HL-60 (cell line): ENCODE data around the gene PLEKHJ1.

Source experiments
- DNase-seq, 2 experiments: peaks; one replicate each; pipeline ENCODE4 v3.0.0-alpha.2; 2010 to 2020; ENCODE audit warnings: low read depth in 1 of 2, low spot score in 1 of 2
- H3K27ac ChIP-seq: fragments of 250-450 bp; sonication (Bioruptor Pico); replicated peaks from 2 replicates; pipeline ENCODE4 v1.5.1; 2020; ENCODE audit warnings: mild to moderate bottlenecking, moderate library complexity
- H3K27me3 ChIP-seq: fragments of 250-450 bp; sonication (Bioruptor Pico); 2 replicates; pipeline ENCODE4 v1.5.1; 2021; ENCODE audit warnings: mild to moderate bottlenecking, moderate library complexity; ENCODE audit not compliant: insufficient read depth, poor library complexity, severe bottlenecking
- H3K4me3 ChIP-seq: replicated peaks from 2 replicates; pipeline ENCODE4 v1.5.1; 2011; ENCODE audit warnings: mild to moderate bottlenecking, control low read depth, low read length; ENCODE audit not compliant: insufficient read depth
- GABPA ChIP-seq: IDR thresholded peaks from 2 replicates; pipeline ENCODE4 v1.6.1; 2012; ENCODE audit warnings: low read depth
- POLR2AphosphoS5 ChIP-seq: IDR thresholded peaks from 2 replicates; pipeline ENCODE4 v1.6.1; 2012; ENCODE audit warnings: low read depth
- SPI1 ChIP-seq: IDR thresholded peaks from 2 replicates; pipeline ENCODE4 v1.6.1; 2012; ENCODE audit warnings: low read depth, mild to moderate bottlenecking, borderline replicate concordance
- TF ChIP-seq, protein P1 (sequence below): IDR thresholded peaks from 2 replicates; pipeline ENCODE4 v1.6.1; 2012; ENCODE audit warnings: low read depth; ENCODE audit not compliant: insufficient replicate concordance
- TF ChIP-seq, protein P2 (sequence below): IDR thresholded peaks from one replicate; pipeline ENCODE4 v1.5.1; 2011; ENCODE audit warnings: low read length, control low read depth, inconsistent platforms; ENCODE audit not compliant: insufficient read depth

PLEKHJ1 gene

GRCh38 chr19:2223959-2224358, 12.2 kb downstream of the PLEKHJ1 start:
- Histone ChIP-seq H3K27ac (no peak overlapping the region), H3K4me3 (no peak overlapping the region), H3K27me3 (no peaks in the 10 kb centered on the region)
- TF ChIP-seq, protein P1, sequence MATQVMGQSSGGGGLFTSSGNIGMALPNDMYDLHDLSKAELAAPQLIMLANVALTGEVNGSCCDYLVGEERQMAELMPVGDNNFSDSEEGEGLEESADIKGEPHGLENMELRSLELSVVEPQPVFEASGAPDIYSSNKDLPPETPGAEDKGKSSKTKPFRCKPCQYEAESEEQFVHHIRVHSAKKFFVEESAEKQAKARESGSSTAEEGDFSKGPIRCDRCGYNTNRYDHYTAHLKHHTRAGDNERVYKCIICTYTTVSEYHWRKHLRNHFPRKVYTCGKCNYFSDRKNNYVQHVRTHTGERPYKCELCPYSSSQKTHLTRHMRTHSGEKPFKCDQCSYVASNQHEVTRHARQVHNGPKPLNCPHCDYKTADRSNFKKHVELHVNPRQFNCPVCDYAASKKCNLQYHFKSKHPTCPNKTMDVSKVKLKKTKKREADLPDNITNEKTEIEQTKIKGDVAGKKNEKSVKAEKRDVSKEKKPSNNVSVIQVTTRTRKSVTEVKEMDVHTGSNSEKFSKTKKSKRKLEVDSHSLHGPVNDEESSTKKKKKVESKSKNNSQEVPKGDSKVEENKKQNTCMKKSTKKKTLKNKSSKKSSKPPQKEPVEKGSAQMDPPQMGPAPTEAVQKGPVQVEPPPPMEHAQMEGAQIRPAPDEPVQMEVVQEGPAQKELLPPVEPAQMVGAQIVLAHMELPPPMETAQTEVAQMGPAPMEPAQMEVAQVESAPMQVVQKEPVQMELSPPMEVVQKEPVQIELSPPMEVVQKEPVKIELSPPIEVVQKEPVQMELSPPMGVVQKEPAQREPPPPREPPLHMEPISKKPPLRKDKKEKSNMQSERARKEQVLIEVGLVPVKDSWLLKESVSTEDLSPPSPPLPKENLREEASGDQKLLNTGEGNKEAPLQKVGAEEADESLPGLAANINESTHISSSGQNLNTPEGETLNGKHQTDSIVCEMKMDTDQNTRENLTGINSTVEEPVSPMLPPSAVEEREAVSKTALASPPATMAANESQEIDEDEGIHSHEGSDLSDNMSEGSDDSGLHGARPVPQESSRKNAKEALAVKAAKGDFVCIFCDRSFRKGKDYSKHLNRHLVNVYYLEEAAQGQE, result no peak
- TF ChIP-seq, protein P2, sequence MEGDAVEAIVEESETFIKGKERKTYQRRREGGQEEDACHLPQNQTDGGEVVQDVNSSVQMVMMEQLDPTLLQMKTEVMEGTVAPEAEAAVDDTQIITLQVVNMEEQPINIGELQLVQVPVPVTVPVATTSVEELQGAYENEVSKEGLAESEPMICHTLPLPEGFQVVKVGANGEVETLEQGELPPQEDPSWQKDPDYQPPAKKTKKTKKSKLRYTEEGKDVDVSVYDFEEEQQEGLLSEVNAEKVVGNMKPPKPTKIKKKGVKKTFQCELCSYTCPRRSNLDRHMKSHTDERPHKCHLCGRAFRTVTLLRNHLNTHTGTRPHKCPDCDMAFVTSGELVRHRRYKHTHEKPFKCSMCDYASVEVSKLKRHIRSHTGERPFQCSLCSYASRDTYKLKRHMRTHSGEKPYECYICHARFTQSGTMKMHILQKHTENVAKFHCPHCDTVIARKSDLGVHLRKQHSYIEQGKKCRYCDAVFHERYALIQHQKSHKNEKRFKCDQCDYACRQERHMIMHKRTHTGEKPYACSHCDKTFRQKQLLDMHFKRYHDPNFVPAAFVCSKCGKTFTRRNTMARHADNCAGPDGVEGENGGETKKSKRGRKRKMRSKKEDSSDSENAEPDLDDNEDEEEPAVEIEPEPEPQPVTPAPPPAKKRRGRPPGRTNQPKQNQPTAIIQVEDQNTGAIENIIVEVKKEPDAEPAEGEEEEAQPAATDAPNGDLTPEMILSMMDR, result no peak
- TF ChIP-seq POLR2AphosphoS5 (no peak), SPI1 (no peak), GABPA (no peak)
- no peak for DNase-seq

DNA sequence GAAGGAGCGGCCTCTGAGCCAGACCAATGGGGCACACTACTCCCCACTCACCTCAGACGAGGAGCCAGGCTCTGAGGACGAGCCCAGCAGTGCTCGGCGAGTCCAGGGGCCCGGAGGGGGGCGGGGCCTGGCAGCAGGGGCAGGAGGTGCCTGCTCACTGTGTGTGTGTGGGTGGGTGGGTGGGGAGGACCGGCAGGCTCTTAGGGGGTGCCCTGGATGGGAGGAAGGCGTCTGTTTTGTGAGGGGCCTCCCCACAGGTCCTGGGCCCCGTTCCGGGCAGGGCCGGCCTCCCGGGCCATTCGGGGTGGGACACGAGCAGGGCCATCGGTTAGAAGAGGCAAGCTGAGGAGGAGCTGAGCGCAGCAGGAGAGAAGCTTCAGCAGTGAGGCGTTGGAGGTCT, 12.7 kb downstream of the PLEKHJ1 start:
- Histone ChIP-seq H3K27me3 (no peaks in the 10 kb centered on the region), H3K4me3 (no peak overlapping the region), H3K27ac (no peak overlapping the region)
- TF ChIP-seq, protein P2, result no peak
- no peak for DNase-seq

GRCh38 chr19:2221918-2222317, 14.2 kb downstream of the PLEKHJ1 start:
- Histone ChIP-seq H3K4me3 (no peak overlapping the region), H3K27ac (no peak overlapping the region), H3K27me3 (no peaks in the 10 kb centered on the region)
- TF ChIP-seq GABPA (no peak), POLR2AphosphoS5 (no peak), SPI1 (no peak)
- TF ChIP-seq, protein P2, result no peak
- TF ChIP-seq, protein P1, result no peak
- DNase-seq, result no peak

DNA sequence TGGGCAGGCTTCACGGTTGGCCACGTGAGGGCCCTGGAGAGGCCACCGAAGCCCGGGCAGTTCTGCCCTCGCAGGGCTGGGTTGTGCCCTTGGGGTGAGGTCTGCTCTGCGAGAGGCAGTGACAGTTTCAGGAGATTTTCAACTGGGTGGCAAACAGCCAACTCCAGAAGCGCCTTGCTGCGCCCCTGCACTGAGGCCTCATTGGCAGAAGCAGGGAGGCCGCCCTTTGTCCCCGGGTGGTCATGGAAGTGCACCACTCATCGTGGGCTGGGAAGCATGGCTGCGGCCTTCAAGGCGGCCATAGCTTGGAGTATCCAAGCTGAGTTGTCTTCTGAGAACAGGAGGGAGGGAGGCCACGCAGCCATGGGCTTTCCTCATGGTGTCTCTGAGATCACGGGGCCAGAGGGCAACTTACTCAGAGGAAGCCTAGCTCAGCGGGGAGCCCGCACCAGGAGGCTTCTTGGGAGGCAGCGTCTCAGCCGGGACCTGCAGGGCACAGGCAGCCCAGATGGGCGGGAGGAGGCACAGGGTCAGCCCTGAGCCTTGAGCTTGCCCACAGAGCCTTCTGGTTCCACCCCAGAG, 14.8 kb downstream of the PLEKHJ1 start:
- no peak overlapping the region for H3K27ac ChIP-seq
- no peaks in the 10 kb centered on the region for H3K27me3 ChIP-seq
- TF ChIP-seq POLR2AphosphoS5, result 0 out of 2 replicates have a peak, but pooled peaks have one; percentile 14
- TF ChIP-seq, protein P2, result no peak
- no peak for DNase-seq
- no peak overlapping the region for H3K4me3 ChIP-seq
